IMR-90 (cell line): ENCODE results near the gene PARP16.

Experiments
- BHLHE40 ChIP-seq: fragments of 150-350 bp; IDR thresholded peaks from 2 replicates; pipeline ENCODE4 v1.6.1; 2016; ENCODE audit warnings: mild to moderate bottlenecking, low read depth, low read length
- CEBPB ChIP-seq: IDR thresholded peaks from 2 replicates; pipeline ENCODE4 v1.6.1; 2012; ENCODE audit warnings: low read depth, low read length, improper control_type of control experiment
- CHD1 ChIP-seq: IDR thresholded peaks from 2 replicates; pipeline ENCODE4 v1.6.1; 2012; ENCODE audit warnings: low read depth, low read length, improper control_type of control experiment
- CTCF ChIP-seq: conservative IDR thresholded peaks from 2 replicates; pipeline ENCODE4 v1.5.1; 2012; ENCODE audit warnings: mild to moderate bottlenecking, low read depth, low read length, improper control_type of control experiment
- ELK1 ChIP-seq: fragments of 150-350 bp; IDR thresholded peaks from 2 replicates; pipeline ENCODE4 v1.6.1; 2016; ENCODE audit warnings: low read depth, mild to moderate bottlenecking, low read length, moderate library complexity, borderline replicate concordance
- FOS ChIP-seq: fragments of 150-350 bp; IDR thresholded peaks from 2 replicates; pipeline ENCODE4 v1.6.1; 2016; ENCODE audit warnings: low read depth, low read length
- MXI1 ChIP-seq: IDR thresholded peaks from 2 replicates; pipeline ENCODE4 v1.6.1; 2012; ENCODE audit warnings: low read depth, mild to moderate bottlenecking, low read length, moderate library complexity, borderline replicate concordance
- NFE2L2 ChIP-seq: fragments of 150-350 bp; IDR thresholded peaks from 2 replicates; pipeline ENCODE4 v1.6.1; 2016; ENCODE audit warnings: low read depth, mild to moderate bottlenecking, low read length
- POLR2A ChIP-seq: IDR thresholded peaks from 2 replicates; pipeline ENCODE4 v1.6.1; 2012; ENCODE audit warnings: mild to moderate bottlenecking, low read depth, low read length
- RAD21 ChIP-seq: IDR thresholded peaks from 2 replicates; pipeline ENCODE4 v1.6.1; 2012; ENCODE audit warnings: low read length, improper control_type of control experiment
- RFX5 ChIP-seq: IDR thresholded peaks from 2 replicates; pipeline ENCODE4 v1.8.0; 2012; ENCODE audit warnings: low read depth, mild to moderate bottlenecking, low read length, moderate library complexity
- SMC3 ChIP-seq: fragments of 150-350 bp; IDR thresholded peaks from 2 replicates; pipeline ENCODE4 v1.6.1; 2016; ENCODE audit warnings: low read depth, mild to moderate bottlenecking, antibody characterized with exemption, low read length, moderate library complexity

GRCh38 chr15:65305150-65305758, 18.6 kb upstream of the PARP16 start:
- TF ChIP-seq CEBPB, result no peak
- TF ChIP-seq CTCF, result no peak
- peak; percentile 95 for TF ChIP-seq POLR2A
- no peak for TF ChIP-seq SMC3
- no peak for TF ChIP-seq RAD21
- TF ChIP-seq RFX5, result peak; percentile 6; the same call in 1 of the 2 replicates
- TF ChIP-seq MXI1, result no peak
- TF ChIP-seq BHLHE40, result peak; percentile 81
- TF ChIP-seq NFE2L2, result no peak
- peak; percentile 6; the same call in 1 of the 2 replicates for TF ChIP-seq FOS
- TF ChIP-seq CHD1, result no peak
- no peak for TF ChIP-seq ELK1
